ENCODE measurements around the gene CYBA. TPM values are rescaled to one million over a fixed set of nuclear protein-coding genes. Genes with fewer than 3 reads are reported as not detected.

The CYBA gene
- total RNA-seq, 1 donor from 2014 or later, result 51.7 TPM

DNA sequence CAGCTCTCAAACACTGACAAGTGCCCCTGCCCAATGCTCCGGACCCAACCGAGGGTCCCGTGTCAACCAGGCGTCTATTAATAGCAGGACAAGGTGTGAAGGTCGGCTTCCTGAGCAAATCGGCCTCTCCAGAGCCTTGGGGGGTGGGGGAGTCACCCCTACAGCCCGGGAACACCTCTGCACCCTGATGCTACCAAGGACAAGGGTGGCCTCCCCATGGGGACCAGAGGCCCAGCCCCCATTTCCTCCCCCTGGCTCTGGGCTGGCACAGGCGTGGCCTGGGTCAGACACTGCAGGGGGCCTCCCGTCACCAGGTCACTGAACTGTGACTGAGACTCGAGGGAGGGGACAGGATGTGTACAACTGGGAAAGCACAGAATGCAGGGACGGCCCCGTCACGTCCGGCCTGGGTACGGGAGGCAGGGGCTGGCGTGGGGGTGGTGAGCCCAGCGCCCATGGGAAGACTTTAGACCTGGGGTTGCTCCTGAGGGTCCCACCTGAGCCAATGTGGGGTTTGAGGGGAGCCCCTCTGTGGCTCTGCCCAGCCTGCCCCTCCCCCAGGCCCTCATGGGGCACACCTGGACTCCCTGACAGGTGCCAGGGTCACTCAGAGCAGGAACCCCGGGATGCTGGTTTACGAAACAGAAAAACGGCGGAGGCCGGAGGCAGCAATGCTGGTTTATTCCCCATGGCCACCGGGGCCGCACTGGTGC, 579 bp upstream of the CYBA start:
- DNase-seq (ENCODE audit: low spot score), result no peak
- Mint-ChIP-seq H3K27ac (ENCODE audit: unreplicated experiment) (peak overlapping the region; percentile 41), H3K9me3 (ENCODE audit: low read depth) (no peaks in the 10 kb centered on the region), H3K4me3 (ENCODE audit: unreplicated experiment) (peak overlapping the region; percentile 66), H3K36me3 (ENCODE audit: low read depth) (peaks cover 6% of the 10 kb centered on the region), H3K4me1 (ENCODE audit: low read depth) (peaks cover 15% of the 10 kb centered on the region), H3K27me3 (ENCODE audit: low read depth) (no peaks in the 10 kb centered on the region)
- TF ChIP-seq, protein P1, sequence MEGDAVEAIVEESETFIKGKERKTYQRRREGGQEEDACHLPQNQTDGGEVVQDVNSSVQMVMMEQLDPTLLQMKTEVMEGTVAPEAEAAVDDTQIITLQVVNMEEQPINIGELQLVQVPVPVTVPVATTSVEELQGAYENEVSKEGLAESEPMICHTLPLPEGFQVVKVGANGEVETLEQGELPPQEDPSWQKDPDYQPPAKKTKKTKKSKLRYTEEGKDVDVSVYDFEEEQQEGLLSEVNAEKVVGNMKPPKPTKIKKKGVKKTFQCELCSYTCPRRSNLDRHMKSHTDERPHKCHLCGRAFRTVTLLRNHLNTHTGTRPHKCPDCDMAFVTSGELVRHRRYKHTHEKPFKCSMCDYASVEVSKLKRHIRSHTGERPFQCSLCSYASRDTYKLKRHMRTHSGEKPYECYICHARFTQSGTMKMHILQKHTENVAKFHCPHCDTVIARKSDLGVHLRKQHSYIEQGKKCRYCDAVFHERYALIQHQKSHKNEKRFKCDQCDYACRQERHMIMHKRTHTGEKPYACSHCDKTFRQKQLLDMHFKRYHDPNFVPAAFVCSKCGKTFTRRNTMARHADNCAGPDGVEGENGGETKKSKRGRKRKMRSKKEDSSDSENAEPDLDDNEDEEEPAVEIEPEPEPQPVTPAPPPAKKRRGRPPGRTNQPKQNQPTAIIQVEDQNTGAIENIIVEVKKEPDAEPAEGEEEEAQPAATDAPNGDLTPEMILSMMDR (IDR thresholded peaks at IDR 0.05), result no peak

GRCh38 chr16:88649924-88650748, 717 bp downstream of the CYBA start:
- Mint-ChIP-seq H3K9me3 (ENCODE audit: low read depth) (no peaks in the 10 kb centered on the region), H3K36me3 (ENCODE audit: low read depth) (peaks cover 6% of the 10 kb centered on the region), H3K4me3 (ENCODE audit: unreplicated experiment) (peak overlapping the region; percentile 66), H3K4me1 (ENCODE audit: low read depth) (peaks cover 15% of the 10 kb centered on the region), H3K27ac (ENCODE audit: unreplicated experiment) (peak overlapping the region; percentile 49), H3K27me3 (ENCODE audit: low read depth) (no peaks in the 10 kb centered on the region)
- peak; percentile 70 for DNase-seq (ENCODE audit: low spot score)
- TF ChIP-seq, protein P1 (IDR thresholded peaks at IDR 0.05), result no peak

GRCh38 chr16:88649195-88649923, 1.5 kb downstream of the CYBA start:
- no peak for DNase-seq (ENCODE audit: low spot score)
- Mint-ChIP-seq H3K27me3 (ENCODE audit: low read depth) (no peaks in the 10 kb centered on the region), H3K4me3 (ENCODE audit: unreplicated experiment) (no peak overlapping the region), H3K36me3 (ENCODE audit: low read depth) (peaks cover 2% of the 10 kb centered on the region), H3K9me3 (ENCODE audit: low read depth) (no peaks in the 10 kb centered on the region), H3K4me1 (ENCODE audit: low read depth) (peaks cover 15% of the 10 kb centered on the region), H3K27ac (ENCODE audit: unreplicated experiment) (peak overlapping the region; percentile 27)
- TF ChIP-seq, protein P1 (IDR thresholded peaks at IDR 0.05), result no peak

- Mint-ChIP-seq H3K4me1 (ENCODE audit: low read depth) (peaks cover 15% of the 10 kb centered on the region), H3K9me3 (ENCODE audit: low read depth) (no peaks in the 10 kb centered on the region), H3K27me3 (ENCODE audit: low read depth) (no peaks in the 10 kb centered on the region), H3K4me3 (ENCODE audit: unreplicated experiment) (no peak overlapping the region), H3K36me3 (ENCODE audit: low read depth) (no peaks in the 10 kb centered on the region), H3K27ac (ENCODE audit: unreplicated experiment) (no peak overlapping the region)
- TF ChIP-seq, protein P1 (IDR thresholded peaks at IDR 0.05), result no peak
- no peak for DNase-seq (ENCODE audit: low spot score)
These were observed 3.4 kb downstream of the CYBA start for GRCh38 chr16:88647178-88648070.

Data from chondrocyte (in vitro differentiated cells).